ENCODE measurements around the gene STK11IP. TPM values are rescaled to one million over a fixed set of nuclear protein-coding genes. Genes with fewer than 3 reads are reported as not detected.

STK11IP gene
- total and polyA plus RNA-seq, 2 of the 4 experiments (the other 2 are of a cell fraction) = 14.5 to 19.7 TPM

DNA sequence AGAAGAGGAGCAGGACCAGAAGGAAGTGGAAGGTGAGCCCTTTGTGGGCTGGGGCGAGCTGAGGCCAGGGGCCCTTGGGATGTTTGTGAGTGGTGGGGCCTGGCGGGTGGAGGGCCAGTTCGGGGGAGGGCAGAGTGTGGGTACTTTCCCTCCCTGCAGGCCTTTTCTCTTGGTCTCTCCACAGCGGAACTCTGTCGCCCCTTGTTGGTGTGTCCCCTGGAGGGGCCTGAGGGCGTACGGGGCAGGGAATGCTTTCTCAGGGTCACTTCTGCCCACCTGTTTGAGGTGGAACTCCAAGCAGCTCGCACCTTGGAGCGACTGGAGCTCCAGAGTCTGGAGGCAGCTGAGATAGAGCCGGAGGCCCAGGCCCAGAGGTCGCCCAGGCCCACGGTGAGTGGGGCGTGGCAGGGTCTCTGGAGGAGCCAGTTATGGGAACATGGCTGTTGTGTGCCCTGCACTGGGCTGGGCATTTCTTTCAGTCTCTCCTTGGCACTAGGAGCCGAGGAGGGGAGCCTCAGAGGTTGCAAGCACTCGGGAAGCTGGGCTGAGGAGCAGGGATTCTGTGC, 10.8 kb downstream of the STK11IP start:
- TF ChIP-seq, protein P1, sequence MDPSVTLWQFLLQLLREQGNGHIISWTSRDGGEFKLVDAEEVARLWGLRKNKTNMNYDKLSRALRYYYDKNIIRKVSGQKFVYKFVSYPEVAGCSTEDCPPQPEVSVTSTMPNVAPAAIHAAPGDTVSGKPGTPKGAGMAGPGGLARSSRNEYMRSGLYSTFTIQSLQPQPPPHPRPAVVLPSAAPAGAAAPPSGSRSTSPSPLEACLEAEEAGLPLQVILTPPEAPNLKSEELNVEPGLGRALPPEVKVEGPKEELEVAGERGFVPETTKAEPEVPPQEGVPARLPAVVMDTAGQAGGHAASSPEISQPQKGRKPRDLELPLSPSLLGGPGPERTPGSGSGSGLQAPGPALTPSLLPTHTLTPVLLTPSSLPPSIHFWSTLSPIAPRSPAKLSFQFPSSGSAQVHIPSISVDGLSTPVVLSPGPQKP (IDR thresholded peaks at IDR 0.05; ENCODE audit: borderline replicate concordance, low read depth, low read length) = no peak
- TF ChIP-seq NFE2L2 (IDR thresholded peaks at IDR 0.05; ENCODE audit: low read depth, low read length) = no peak
- no peak for TF ChIP-seq MXI1 (IDR thresholded peaks at IDR 0.05; ENCODE audit: borderline replicate concordance, low read depth, low read length)
- no peak for TF ChIP-seq FOS (IDR thresholded peaks at IDR 0.05; ENCODE audit: low read depth, low read length)
- TF ChIP-seq CHD1 (IDR thresholded peaks at IDR 0.05; ENCODE audit: low read depth, low read length) = no peak
- no peak for TF ChIP-seq MAZ (IDR thresholded peaks at IDR 0.05; ENCODE audit: borderline replicate concordance, low read depth, low read length)
- TF ChIP-seq CEBPB (IDR thresholded peaks at IDR 0.05; ENCODE audit: low read depth, low read length) = no peak
- TF ChIP-seq RAD21 (IDR thresholded peaks at IDR 0.05; ENCODE audit: low read length) = no peak
- no peak for TF ChIP-seq SMC3 (IDR thresholded peaks at IDR 0.05; ENCODE audit: low read depth, low read length)
- no peak for TF ChIP-seq RCOR1 (IDR thresholded peaks at IDR 0.05; ENCODE audit: insufficient replicate concordance, low read length)
- TF ChIP-seq BHLHE40 (IDR thresholded peaks at IDR 0.05; ENCODE audit: low read depth, low read length) = no peak
- TF ChIP-seq, protein P2, sequence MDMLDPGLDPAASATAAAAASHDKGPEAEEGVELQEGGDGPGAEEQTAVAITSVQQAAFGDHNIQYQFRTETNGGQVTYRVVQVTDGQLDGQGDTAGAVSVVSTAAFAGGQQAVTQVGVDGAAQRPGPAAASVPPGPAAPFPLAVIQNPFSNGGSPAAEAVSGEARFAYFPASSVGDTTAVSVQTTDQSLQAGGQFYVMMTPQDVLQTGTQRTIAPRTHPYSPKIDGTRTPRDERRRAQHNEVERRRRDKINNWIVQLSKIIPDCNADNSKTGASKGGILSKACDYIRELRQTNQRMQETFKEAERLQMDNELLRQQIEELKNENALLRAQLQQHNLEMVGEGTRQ (IDR thresholded peaks at IDR 0.05; ENCODE audit: low read depth, low read length) = no peak
- TF ChIP-seq RFX5 (IDR thresholded peaks at IDR 0.05; ENCODE audit: low read depth, low read length) = no peak
- TF ChIP-seq, protein P3, sequence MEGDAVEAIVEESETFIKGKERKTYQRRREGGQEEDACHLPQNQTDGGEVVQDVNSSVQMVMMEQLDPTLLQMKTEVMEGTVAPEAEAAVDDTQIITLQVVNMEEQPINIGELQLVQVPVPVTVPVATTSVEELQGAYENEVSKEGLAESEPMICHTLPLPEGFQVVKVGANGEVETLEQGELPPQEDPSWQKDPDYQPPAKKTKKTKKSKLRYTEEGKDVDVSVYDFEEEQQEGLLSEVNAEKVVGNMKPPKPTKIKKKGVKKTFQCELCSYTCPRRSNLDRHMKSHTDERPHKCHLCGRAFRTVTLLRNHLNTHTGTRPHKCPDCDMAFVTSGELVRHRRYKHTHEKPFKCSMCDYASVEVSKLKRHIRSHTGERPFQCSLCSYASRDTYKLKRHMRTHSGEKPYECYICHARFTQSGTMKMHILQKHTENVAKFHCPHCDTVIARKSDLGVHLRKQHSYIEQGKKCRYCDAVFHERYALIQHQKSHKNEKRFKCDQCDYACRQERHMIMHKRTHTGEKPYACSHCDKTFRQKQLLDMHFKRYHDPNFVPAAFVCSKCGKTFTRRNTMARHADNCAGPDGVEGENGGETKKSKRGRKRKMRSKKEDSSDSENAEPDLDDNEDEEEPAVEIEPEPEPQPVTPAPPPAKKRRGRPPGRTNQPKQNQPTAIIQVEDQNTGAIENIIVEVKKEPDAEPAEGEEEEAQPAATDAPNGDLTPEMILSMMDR (conservative IDR thresholded peaks at IDR 0.05; ENCODE audit: low read depth, low read length) = no peak
- no peak for TF ChIP-seq MAFK (IDR thresholded peaks at IDR 0.05; ENCODE audit: low read depth, low read length)
- TF ChIP-seq POLR2A (IDR thresholded peaks at IDR 0.05; ENCODE audit: low read depth, low read length) = no peak
- Histone ChIP-seq H2BK15ac (ENCODE audit: low read depth, low read length) (no peak overlapping the region), H3K4me3 (ENCODE audit: insufficient read depth, low read depth, low read length) (no peak overlapping the region), H3K27me3 (ENCODE audit: control insufficient read depth, insufficient read depth, low read length) (no peaks in the 10 kb centered on the region), H4K20me1 (ENCODE audit: insufficient read depth, low read length) (no peaks in the 10 kb centered on the region), H2BK5ac (ENCODE audit: low read depth, low read length, poor library complexity, severe bottlenecking) (no peak overlapping the region), H3K9me1 (ENCODE audit: insufficient read depth, low read length) (no peaks in the 10 kb centered on the region), H3K27ac (ENCODE audit: insufficient read depth, low read length) (no peak overlapping the region), H4K5ac (ENCODE audit: low read depth, low read length) (no peak overlapping the region), H3K79me1 (ENCODE audit: low read depth in 1 of 2, low read length in 2 of 2) (no peaks in the 10 kb centered on the region; a peak in 1 of 4 replicates), H3K23ac (ENCODE audit: low read depth, low read length) (no peak overlapping the region), H3K14ac (replicated peaks; ENCODE audit: low read depth, low read length) (no peak overlapping the region), H4K8ac (ENCODE audit: low read depth in 2 of 2, low read length in 2 of 2) (no peak overlapping the region), H2BK20ac (ENCODE audit: low read depth, low read length) (no peak overlapping the region), H3K4me1 (ENCODE audit: control insufficient read depth, insufficient read depth, low read length) (no peaks in the 10 kb centered on the region), H2AFZ (replicated peaks; ENCODE audit: low read length, poor library complexity) (no peak overlapping the region), H3K36me3 (ENCODE audit: control insufficient read depth, insufficient read depth, low read length) (peaks cover 52% of the 10 kb centered on the region), H2AK5ac (ENCODE audit: low read depth, low read length) (no peak overlapping the region), H3K4ac (ENCODE audit: low read depth, low read length) (no peak overlapping the region), H2AK9ac (replicated peaks; ENCODE audit: low read depth, low read length, poor library complexity) (no peak overlapping the region), H3K18ac (ENCODE audit: low read depth, low read length) (no peak overlapping the region), H3K9ac (ENCODE audit: low read depth, low read length) (no peak overlapping the region), H4K91ac (ENCODE audit: insufficient read depth, low read depth, low read length) (no peak overlapping the region), H2BK120ac (ENCODE audit: low read depth, low read length) (no peak overlapping the region), H3K56ac (ENCODE audit: extremely low read depth, insufficient read depth, low read length) (no peak overlapping the region), H3K9me3 (ENCODE audit: control insufficient read depth, insufficient read depth, low read length) (no peaks in the 10 kb centered on the region), H3K4me2 (ENCODE audit: low read depth, low read length) (no peak overlapping the region)
- ATAC-seq (ENCODE audit: low read depth) = no peak
- ChIA-PET CTCF (no interaction called here), POLR2A (ENCODE audit: unreplicated experiment) (no interaction called here)
- in situ Hi-C loops (cut with MboI; ENCODE audit: low sequenced_read_pairs) (no loop called here), intact Hi-C loops (cut with micrococcal nuclease) (no loop called here), dilution Hi-C loops (cut with HindIII; ENCODE audit: low sequenced_read_pairs, unreplicated experiment) (no loop called here)
- WGBS, 2 experiments (ENCODE audit: extremely low coverage in 2 of 2, insufficient read length in 1 of 2) = 88% methylated on average over 8 of the region's 15 CpGs; no CpG with 5 or more reads in 1 of the 2 experiments
- BruUV-seq (replicated peaks) = no TSS peak
- no peak for DNase-seq

Measured in IMR-90 (cell line).